Measurements from ENCODE around the gene ARID4B. TPM values are rescaled to one million over a fixed set of nuclear protein-coding genes. Genes with fewer than 3 reads are reported as not detected.

Gene ARID4B
- total RNA-seq, 4 donors from 2014 or later = 29.0 to 54.5 (median 37.4) TPM

DNA sequence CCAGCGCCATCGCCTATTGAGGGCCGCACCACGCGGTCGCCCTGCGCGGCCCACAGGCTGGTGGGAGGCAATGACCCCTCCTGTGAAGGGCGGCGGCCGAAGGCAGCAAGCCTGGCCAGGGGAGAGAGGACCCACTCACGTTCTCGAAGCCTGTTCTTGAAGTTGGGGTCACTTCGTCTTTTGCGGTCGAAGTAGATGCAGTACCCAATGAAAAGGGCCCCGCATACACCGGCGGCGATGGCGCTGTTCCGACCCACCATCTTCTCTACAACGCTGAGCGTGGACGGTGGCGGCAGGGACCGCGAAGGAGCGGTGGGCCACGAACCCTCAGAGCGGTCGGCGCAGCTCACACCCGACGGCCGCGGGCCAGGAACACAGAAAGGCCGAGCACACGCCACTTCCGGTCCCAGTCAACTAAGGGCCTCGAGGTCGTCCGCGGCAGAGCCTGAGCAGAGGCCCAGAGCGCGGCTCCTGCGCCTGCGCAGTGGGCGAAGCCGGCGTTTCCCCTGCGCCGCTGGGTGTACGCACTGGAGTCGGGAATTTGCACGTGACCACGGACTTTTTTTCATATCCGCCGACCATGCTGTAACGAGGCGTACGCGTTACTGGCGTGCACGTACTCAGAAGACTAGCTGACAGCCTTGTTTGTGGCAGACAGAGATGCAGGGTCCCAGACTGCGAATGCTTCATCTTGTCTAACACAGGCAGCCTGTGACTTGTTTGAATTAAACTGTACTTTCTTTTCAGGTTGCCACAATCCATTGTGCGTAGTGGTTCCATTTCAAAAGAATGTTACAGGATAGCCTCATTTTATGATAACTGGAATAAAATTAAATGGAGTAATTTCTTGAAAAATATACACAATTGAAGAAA is 199.3 kb downstream of the ARID4B start, which contains the start of gene TOMM20:
Gene TOMM20 (minus strand): TSS at position 382 of the 873 bp plus-strand sequence. CDS start 122 bp downstream, at position 260.
- peak; percentile 74 for DNase-seq (ENCODE audit: low spot score)
- TF ChIP-seq, protein P1, sequence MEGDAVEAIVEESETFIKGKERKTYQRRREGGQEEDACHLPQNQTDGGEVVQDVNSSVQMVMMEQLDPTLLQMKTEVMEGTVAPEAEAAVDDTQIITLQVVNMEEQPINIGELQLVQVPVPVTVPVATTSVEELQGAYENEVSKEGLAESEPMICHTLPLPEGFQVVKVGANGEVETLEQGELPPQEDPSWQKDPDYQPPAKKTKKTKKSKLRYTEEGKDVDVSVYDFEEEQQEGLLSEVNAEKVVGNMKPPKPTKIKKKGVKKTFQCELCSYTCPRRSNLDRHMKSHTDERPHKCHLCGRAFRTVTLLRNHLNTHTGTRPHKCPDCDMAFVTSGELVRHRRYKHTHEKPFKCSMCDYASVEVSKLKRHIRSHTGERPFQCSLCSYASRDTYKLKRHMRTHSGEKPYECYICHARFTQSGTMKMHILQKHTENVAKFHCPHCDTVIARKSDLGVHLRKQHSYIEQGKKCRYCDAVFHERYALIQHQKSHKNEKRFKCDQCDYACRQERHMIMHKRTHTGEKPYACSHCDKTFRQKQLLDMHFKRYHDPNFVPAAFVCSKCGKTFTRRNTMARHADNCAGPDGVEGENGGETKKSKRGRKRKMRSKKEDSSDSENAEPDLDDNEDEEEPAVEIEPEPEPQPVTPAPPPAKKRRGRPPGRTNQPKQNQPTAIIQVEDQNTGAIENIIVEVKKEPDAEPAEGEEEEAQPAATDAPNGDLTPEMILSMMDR (IDR thresholded peaks at IDR 0.05) = no peak
- peak; percentile 100 for ATAC-seq (ENCODE audit: low FRiP score)

DNA sequence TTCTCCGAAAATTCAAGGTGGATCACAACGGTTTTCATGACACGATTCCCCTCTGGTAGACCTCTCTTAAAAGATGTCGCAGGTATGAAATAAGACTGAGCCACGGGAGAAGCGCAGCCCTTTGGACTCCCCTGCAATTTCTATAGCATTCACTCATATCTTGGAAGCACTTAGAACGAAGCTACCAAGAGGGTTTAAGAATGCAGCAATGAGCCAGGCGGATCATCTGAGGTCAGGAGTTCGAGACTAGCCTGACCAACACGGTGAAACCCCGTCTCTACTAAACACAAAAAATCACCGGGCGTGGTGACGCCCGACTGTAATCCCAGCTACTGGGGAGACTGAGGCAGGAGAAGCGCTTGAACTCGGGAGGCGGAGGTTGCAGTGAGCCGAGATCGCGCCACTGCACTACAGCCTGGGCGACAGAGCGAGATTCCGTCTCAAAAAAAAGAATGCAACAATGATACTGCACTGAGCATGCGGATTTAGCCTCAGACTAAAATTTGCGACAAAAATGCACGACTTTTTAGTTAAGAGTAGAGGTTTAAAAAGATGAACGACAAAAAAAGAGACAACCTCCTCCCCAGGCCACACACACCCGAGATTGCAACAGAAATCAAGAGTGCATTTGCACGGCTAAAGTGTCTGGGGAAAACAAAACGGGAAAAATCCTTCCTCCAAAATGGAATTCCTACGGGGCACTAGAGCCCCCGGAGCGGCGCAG is 200.1 kb downstream of the ARID4B start:
- no peak for DNase-seq (ENCODE audit: low spot score)
- TF ChIP-seq, protein P1 (IDR thresholded peaks at IDR 0.05) = no peak
- ATAC-seq (ENCODE audit: low FRiP score) = no peak

DNA sequence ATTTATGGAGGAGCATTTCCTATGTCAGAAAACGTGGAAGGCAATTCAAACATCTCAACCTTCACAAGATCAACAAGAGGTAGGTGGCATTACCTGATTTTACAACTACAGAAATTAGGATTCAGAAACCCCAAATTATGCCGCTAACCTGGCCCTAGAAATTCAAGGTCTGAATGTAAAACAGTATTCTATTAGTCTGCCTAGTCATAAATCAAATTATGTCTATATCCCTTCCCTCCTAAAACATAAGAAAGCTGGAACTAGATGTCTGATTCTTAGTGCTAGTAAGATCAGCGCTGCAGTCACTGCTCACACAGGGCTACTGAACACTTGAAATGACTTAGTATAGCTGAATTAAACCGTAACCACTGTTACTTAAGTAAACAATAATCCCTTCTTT is 200.8 kb downstream of the ARID4B start:
- ATAC-seq (ENCODE audit: low FRiP score) (no peak), DNase-seq (ENCODE audit: low spot score) (no peak)
- TF ChIP-seq, protein P1 (IDR thresholded peaks at IDR 0.05) = no peak

DNA sequence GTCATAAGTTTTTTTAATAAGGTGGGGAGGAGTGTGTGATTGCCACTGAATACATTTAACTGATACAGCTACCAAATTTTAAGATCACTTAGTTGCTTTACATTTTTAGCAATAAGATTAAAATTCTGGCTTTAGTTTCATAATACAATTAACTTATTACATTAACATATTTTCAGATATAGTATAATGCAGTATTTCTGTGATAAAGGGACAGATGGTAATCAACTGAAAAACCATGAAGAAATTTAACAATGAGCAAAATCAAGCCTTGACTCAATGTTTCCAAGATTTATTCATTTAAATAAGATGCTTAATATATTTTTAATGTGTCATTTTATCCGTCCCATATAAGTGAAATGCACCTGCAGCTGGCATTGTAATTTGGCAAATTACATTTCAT is 203.3 kb downstream of the ARID4B start:
- DNase-seq (ENCODE audit: low spot score) = no peak
- no peak for ATAC-seq (ENCODE audit: low FRiP score)
- TF ChIP-seq, protein P1 (IDR thresholded peaks at IDR 0.05) = no peak

DNA sequence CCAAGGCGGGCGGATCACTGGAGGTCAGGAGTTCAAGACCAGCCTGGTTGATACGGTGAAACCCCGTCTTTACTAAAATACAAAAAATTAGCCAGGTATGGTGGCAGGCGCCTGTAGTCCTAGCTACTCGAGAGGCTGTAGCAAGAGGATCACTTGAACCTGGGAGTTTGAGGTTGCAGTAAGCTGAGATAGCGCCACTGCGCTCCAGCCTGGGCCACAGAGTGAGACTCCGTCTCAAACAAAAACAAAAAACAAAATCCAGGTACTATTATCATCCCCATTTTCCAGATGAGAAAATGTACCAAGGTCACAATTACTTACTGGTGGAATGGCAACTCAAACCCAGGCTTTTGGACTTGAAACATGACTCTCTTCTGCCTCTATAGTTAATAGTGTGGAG is 203.9 kb downstream of the ARID4B start:
- ATAC-seq (ENCODE audit: low FRiP score) (no peak), DNase-seq (ENCODE audit: low spot score) (no peak)
- TF ChIP-seq, protein P1 (IDR thresholded peaks at IDR 0.05) = no peak

DNA sequence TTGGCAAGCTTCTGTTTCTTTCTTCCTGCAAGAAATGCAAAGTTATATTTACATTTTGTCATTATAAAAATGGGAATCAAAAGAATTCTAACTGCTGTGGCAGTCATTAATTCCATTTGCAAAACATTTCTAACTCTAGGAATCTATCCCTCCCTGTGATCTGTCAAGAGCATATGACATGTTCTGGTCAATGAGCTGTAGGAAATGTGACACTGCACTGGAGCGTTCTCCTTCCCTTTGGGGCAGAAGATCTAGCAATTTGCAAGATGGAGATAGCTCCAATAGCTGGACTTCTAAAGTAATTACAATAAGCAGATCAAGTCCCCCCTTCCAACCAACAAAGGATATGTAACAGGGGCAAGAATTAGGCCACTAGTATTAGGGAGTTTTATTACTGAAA is 205.6 kb downstream of the ARID4B start:
- no peak for ATAC-seq (ENCODE audit: low FRiP score)
- TF ChIP-seq, protein P1 (IDR thresholded peaks at IDR 0.05) = no peak
- no peak for DNase-seq (ENCODE audit: low spot score)

Small RNA genes lying within 50 kb of the gene (small RNA-seq; reads per million reads assigned to genes)
- gene AL391994.1 = not detected
- gene MIR4753 = not detected
- 10.8 reads per million, percentile 89 among the genes with 10 or more reads in this experiment for gene SNORA14B

Other genes starting within 250 kb of the ARID4B start
- gene TOMM20, start 199.3 kb downstream of the ARID4B start, total RNA-seq = 10 to 100 TPM; 73.6 to 91.7 (median 83.0) TPM
- gene RBM34, start 166.9 kb downstream of the ARID4B start, total RNA-seq = 10 to 100 TPM; 34.0 to 39.3 (median 36.5) TPM
- gene GGPS1, start 391 bp upstream of the ARID4B start, total RNA-seq = 10 to 100 TPM; 15.4 to 26.2 (median 17.8) TPM
- gene TBCE, start 39.2 kb upstream of the ARID4B start, total RNA-seq = 10 to 100 TPM; 10.9 to 27.3 (median 19.2) TPM
- gene B3GALNT2, start 176.3 kb upstream of the ARID4B start, total RNA-seq = 10 to 100 TPM; 17.5 to 30.4 (median 23.2) TPM